Ureter (tissue), 1 donor: ENCODE results near the gene LITAF. TPM values are rescaled to one million over a fixed set of nuclear protein-coding genes. Genes with fewer than 3 reads are reported as not detected.

Experiments used
- DNase-seq: peaks from one replicate; pipeline ENCODE4 v3.0.0-alpha.2; 2020; ENCODE audit warnings: low spot score
- total RNA-seq: library from RNA; stranded (reverse); gene quantifications from one replicate; pipeline ENCODE4 v1.2.4, GENCODE V29; 2023
- donor health status: DM: yes; HTN: yes; CAD: no.

The LITAF gene
- total RNA-seq, 1 donor from 2014 or later: 160 TPM

DNA sequence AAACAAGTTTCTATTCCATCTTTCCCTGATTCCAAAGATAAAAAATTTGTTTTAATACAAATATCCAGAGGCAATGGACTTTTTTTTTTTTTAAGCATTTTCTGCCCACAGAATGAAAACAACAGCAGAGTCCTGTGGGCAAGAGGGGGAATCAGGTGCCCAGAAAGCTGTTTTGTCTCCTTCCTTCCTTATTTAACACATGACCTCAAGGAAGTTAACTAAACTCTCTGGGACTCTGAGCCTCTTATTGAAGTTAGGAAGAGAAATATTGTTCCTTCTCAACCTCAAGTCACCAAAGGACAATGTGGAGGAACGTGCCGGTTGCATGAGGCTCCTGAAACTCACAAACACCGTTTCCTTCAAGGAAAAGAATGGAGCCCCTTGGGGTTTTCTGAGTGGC is 34.9 kb downstream of the LITAF start:
- no peak for DNase-seq

DNA sequence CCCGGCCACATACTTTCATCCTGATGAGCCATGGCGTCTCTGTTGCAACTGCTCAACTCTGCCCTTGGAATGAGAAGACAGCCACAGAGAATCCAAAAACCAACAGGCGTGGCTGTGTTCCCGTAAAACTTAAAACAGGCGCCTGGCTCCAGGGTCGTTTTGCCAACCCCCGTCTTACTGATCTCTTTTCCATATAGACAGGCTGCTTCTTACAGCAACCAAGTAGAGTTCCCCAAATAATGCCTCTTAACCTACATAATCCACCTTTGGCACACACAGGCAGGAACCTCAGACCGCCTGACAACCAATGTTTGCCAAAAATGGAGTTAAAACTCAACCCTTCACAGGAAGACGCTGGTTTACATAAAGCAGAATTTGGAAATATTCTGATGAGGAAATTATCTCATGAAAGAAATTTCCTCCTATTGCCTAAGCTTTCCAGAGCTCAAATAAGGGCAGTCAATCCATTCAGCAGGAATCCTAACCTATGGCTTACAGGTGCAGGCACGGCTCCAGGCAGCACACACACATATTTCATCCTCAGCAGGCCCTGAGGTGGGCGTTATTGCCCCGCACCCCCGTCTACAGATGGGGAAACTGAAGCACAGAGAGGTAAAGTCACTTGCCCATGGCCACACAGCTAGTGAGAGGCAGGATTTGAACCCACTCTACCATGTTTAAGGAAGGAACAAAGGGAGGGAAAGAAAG is 35.8 kb downstream of the LITAF start:
- DNase-seq: no peak

DNA sequence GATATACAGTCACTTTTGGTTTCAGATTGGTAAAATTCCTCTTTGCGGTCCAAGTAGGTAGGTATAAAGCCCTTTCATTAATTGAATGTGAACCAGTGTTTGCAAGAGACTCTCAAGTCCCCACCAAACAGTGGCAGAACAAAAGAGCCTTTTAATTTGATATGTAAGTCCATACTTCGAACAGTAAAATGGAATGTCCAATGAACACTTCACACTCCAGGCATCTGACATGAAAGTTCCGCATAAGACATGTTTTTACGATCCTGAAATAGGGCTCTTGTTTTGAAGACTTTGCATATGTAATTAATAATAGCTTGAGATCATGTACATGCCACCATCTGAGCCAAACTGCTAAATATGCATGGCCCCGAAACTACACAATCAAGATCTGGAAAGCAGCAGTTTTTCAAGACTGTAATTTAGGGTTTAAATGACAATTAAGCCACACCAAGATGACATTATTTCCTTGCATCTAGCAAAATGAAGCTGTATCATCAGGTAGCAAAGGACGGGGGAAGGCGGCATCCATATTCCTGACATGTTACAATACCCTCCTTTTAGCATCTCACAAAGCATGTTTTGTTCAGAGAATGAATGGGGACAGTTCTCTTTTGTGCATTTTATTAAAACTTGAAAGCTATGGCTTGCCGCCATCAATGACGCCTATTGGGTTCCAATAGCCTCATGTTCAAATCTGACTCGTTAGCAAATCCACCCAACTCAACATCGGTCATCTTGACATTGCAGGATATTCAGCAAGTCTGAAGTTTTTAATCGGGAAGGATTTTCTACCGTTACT is 39.4 kb downstream of the LITAF start:
- no peak for DNase-seq

DNA sequence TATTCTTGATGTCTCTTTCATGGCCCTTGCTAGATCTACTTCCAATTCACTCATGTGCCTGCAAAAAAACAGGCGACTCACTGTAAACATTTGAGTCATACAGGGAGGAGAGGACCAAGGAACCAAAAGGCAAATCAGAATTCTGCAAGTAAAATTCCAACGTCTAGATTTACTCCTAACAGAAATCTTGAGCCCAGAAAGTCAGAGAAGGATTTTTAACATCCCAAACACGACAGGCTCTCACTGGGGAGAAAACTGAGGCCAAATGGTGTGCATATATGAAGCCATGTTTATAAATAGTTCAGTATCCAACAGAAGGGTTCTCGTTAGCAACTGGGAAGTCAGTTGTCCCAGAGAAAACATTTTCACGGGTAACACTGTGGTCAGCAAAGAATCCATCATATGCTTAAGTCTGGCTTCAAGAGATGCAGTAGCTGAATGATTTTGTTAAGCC is 40.1 kb downstream of the LITAF start:
- no peak for DNase-seq

DNA sequence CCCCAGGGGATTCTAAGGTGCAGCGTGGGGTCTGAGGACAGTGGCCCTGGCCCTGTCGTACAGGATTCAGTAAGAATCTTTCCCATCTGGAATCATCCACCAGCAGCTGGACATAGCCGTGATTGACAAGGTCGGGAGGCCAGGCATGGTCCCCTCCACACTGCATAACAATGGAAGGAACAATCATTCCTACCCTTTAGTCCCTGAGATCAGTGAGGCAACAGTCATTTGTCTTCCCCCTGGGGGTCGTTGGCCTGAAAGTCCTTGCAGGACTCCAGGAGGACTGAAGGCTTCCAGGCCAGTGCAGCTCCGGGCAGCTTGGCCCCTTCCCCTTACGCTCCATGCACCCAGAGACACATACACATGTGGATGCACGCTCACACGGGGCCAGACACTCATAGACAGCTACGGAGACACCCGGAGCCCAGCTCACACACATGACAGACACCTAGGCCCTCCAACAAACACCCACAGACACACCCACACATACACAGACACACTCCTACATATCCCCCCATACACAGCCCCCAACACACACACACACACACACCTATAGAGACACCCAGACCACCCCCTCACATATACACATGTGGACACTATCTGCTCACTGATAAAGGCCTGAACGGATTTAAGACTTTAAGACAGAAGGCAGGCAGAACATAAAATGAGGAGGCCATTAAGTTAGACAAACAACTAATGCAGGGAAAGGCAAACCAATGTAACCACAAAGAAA is 42.9 kb downstream of the LITAF start:
- no peak for DNase-seq

DNA sequence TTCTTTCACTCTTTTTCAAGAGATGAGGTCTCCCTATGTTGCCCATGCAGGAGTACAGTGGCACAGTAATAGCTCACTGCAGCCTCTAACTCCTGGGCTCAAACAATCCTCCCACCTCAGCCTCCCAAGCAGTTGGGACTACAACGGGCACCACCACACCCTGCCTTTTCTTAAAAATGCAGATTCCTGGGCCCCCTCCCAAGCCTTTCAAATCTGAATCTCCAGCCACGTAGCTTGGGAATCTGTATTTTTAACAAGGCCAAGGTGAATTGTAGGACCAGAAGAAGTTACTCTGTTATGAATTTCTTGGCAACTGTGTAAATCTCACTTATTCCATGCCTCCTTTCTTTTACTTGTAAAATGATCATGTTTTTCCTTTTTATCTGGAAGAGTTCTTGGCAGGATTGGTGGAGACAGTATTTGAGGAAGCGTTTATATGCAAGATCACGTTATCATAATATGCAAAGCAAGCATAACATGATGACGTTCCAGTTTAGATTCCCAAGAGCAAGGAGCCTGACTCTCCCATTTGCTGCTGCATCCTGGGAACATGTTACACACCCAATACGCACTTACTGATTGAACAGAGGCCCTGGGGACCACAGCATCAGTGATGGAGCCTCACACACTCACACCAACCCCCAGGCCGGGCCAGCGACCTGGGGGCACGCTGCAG is 44.5 kb downstream of the LITAF start:
- DNase-seq: no peak

DNA sequence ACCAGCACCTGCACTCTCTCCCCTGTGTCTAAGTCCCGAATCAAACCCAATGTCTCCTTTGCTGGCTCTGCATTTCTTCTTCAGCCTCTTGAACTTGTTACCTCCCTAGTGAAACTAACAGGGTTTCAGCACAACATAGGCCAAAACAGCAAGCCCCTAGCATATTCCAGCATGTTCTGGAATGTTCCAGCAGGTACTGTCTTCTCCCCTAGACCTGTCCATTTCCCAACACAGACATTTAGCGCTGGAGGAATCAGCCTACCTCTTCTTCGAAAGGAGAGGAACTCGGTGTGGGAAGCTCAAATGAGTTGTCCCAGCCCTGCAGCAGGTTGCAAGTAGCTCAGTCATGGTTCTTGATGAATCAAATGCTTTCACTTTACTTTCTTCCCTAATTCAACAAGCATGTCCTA is 47.1 kb downstream of the LITAF start:
- no peak for DNase-seq

DNA sequence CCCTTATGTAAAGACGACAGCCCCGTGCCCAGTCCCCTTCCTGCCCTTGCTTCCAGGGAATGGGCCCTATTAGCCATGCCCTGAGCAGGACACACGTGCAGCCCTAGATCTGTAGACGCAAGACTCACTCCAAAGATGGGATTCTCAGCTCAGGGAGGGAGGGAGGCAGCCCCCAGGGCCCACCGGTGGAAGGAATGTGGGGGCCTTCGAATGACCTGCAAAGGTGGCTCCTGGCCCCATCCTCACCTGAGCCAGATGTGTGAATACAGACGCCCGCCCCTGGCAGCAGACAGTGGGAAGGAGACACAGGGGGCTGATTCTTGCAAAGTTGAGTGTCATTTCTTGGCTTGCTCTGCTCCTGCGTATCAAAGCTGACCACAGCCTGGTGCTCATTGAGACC is 47.8 kb downstream of the LITAF start:
- no peak for DNase-seq

DNA sequence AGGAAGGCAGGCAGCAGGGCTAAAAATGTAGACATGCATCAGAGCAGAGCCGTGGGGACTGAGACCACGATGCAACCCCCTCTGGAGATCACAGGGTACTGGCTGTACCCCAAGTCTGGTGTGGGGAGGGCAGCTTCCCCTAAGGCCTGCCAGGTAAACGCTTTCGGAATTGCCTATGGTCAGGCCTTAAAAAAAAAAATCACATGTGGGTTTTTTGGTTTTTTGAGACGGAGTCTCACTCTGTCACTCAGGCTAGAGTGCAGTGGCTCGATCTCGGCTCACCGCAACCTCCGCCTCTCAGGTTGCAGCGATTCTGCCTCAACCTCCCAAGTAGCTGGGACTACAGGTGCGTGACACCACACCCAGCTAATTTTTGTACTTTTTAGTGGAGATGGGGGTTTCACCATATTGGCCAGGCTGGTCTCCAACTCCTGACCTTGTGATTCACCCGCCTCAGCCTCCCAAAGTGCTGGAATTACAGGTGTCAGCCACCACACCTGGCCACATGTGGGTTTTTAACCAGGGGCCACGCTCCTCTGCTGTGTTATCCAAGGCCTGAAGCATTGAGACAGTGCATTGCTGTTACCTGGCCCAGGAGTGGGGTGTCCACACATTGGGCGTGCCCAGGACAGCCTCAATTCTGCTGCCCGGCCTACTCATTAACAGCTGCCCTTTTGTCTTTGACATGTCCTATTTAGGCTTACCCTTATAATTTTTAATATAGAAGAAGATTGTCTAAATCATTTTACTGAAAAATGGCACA is 50.4 kb downstream of the LITAF start:
- DNase-seq: no peak

DNA sequence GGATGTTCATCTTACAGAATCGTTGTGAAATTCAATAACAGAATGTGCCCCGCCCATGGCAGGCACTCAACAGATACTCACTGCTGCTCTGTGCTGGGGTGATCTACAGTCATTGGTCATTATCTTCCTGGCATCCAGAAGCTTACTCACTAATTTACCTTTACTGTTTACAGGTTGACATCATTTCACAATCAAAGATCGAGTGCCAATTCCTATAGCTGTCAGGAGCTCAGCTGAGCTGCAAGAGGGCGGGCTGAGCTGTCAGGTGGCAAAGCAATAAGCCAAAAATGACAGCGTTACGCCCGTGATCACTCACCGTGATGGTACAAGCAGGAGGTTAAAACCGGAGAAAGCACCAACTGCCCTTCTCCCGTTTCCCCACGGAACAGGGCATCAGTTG is 51.2 kb downstream of the LITAF start:
- DNase-seq: no peak

DNA sequence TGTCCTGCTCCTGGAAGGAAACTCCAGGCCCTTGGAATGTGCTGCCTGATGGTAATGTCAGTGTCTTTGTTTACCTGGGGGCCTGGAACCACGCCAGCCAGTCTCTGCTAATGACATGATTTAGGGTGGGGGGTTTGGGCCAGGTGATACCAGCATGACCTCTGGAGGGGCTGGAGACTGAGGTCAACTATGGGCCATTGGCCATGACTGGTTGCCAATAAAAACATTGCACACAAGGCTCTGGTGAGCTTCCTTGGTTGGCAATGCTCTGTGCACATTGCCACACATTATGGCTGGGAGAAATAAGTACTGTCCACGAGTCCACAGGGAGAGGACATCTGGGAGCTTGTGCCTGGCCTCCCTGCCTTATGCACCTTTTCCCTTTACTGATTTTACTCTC is 52.5 kb downstream of the LITAF start:
- no peak for DNase-seq

DNA sequence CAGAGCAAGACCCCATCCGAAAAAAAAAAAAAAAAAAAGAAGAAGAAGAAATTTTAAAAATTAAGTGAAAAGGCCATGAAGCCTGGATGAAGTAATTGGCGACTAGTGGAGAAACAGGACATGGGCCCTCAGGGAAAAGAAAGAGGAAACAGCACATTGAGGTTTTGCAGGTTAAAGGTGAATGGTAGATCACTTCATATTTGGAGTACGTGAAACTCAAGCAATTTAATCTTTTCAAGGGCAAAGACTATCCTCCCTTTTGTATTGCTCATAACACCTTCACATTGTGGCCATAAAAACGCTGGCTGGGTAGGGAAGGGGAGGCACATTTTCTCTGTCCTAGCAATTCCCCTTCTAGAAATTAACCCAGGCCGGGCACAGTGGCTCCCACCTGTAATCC is 53.1 kb downstream of the LITAF start:
- no peak for DNase-seq

DNA sequence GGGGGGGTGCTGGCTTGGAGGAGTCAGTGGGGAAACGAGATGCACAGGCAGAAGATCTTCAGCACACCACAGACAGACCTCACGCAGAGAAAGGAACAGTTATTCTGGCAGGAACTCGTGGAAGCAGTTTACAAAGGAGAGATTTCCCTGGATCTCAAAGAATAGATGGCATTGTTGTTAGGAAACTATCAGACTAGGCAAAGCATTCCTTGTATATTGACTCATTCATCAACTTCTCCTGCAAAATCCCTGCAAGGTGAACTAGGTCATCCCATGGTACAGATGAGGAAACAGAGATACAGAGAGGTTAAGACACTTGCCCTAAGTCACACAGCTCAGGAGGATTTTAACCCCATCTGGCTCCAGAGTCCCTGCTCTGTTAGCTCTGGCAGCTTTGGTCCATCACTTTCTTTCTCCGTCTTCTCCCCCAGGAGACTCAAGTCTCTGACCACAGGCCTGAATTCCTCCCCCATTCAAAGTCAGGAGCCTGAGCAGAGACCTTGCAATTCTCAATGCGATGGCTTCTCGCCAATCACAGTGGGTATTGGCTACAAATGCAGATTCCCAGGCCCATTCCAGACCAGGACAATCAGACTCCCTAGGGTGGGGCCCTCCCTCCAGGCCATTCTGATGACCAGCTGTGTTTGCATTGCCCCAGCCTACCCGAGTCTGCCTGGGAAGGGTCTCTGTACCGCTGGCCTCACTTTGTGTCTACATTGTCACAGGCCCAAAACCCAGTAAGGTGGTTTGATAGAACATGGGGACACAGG is 56.4 kb downstream of the LITAF start:
- DNase-seq: no peak

DNA sequence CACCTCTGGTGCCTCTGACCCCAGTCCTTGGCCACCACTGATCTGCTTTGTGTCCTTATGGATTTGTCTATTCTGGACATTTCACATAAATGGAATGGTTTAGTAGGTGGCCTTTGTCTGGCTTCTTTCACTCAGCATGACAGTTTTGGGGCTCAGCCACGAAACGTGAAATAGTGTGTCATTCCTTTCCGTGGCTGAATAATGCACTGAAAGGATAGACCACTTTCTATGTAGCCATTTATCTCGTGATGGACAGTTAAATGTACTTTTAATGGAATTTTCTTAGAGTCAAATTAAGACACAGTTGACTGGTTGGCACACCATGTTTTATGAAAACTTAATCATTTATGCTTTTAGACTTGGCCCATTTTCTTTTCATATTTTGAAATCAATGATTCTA is 57.4 kb downstream of the LITAF start:
- no peak for DNase-seq

DNA sequence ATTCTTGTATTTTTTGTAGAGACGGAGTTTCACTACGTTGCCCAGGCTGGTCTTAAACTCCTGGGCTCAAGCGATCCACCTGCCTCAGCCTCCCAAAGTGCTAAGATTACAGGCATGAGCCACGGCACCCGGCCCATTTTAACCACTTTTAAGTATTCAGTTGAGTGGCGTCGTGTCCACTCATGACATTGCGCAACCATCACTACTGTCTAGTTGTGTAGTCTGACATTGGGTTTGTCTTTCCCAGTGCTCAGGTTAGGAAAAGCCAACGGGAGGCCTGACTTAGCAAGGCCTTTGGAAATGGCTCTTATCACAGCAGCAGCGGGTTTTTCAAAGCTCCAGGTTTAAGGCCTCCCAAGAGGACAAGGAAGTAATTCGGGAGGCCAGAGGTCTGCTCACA is 58.7 kb downstream of the LITAF start:
- DNase-seq: no peak

DNA sequence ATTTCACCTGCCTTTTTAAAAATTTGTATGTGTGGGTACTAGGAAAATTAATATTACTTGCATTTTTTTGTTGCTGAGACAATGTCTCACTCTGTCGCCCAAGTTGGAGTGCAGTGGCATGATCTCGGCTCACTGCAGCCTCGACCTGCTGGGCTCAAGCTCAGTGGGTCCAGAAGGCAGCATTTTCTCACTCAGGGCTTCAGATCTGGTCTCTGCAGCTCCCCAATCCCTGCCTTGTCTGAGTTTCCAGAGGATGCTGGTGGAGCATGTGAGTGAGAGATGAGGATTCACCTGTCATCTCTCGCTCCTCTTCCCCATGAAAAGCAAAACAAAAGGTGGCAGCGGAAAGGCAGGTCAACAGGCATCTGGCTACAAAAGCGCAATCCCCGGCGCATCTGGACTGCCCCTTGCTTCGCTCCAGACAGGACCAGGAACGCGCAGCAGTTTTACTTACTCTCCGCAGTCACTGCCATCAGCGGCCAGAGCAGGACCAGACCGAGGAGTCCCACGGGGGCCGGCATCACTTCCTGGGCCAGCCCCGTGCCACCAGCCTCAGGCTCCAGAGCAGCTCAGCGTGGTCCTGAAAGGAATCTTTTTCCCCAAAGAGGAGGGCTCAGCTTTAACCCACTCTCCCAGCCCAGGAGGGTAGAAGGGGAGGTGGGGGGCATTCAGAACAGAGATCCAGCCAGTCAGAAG is 59.9 kb downstream of the LITAF start:
- no peak for DNase-seq

DNA sequence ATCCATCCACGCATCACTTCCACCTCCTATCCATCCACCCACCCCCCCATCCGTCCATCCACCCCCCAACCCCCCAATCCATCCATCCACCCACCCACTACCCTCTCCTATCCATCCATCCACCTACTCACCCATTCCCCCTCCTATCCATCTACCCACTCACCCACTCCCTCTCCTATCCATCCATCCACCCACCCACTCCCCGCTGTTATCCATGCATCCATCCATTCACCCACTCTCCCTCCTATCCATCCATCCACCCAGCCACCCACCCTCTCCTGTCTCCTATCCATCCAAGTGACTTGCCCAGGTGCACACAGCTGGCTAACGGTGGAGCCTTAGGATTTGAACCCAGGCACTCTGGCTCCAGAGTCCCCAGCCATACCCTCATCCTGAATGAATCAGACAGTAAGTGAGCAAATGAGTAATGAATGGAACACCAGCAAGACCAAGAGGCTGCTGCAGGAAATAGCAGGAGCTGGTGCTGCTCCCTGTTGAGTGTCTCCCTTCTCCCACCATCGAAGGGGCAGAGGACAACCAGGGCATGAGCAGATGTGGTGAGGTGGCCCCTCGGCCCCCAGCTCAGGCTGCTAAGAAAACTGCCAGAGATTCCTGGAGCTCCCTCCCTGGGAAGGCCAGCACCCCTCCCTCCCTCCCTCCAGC is 62.5 kb downstream of the LITAF start:
- no peak for DNase-seq

DNA sequence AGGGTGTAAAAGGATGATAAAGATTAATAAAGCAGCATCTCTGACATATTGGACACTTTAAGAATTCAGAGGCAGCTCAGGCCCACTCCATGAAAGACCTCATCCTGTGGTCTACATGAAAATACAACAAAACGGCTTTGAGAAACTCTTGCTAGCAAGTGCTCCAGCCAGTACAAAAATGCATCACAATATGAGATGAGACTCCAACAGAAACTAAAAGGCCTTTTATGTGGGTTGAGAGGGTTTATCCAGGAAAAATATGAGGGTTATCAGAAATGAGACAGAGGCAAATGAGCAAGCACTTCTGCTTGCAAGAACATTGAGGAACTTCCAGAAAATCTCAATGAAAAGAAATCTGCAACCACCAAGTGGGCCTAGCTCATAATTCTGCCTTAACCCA is 65.7 kb downstream of the LITAF start:
- no peak for DNase-seq

DNA sequence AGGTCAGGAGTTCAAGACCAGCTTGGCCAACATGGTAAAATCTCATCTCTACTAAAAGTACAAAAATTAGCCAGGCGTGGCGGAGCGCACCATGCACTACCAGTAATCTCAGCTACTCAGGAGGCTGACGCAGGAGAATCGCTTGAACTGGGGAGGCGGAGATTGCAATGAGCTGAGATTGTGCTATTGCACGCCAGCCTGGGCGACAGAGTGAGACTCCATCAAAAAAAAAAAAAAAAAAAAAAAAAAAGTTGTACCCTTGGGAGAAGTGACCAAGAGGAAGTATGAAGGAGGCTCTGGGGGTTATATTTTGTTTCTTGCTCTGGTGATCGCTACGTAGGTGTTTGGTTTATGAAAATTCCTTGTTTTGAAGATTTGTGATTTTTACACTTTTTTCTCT is 66.3 kb downstream of the LITAF start:
- no peak for DNase-seq
